Type B pancreatic cell (in vitro differentiated cells): ENCODE measurements around the gene KHNYN. TPM values are rescaled to one million over a fixed set of nuclear protein-coding genes. Genes with fewer than 3 reads are reported as not detected.

Experiments
- DNase-seq: peaks from one replicate; pipeline ENCODE4 v3.0.0; 2021; ENCODE audit warnings: mixed read lengths; ENCODE audit not compliant: unreplicated experiment; ENCODE audit errors: extremely low spot score
- H3K27ac Mint-ChIP-seq: 2 replicates; pipeline ENCODE4 v1.8.0; 2021; ENCODE audit warnings: mild to moderate bottlenecking, mixed read lengths
- H3K27me3 Mint-ChIP-seq: 2 replicates; pipeline ENCODE4 v1.8.0; 2021; ENCODE audit warnings: mixed read lengths
- H3K36me3 Mint-ChIP-seq: 2 replicates; pipeline ENCODE4 v1.8.0; 2021; ENCODE audit warnings: mixed read lengths
- H3K4me1 Mint-ChIP-seq: one replicate; pipeline ENCODE4 v1.8.0; 2021; ENCODE audit warnings: mixed read lengths; ENCODE audit not compliant: unreplicated experiment
- H3K4me3 Mint-ChIP-seq: 2 replicates; pipeline ENCODE4 v1.8.0; 2021; ENCODE audit warnings: mild to moderate bottlenecking, mixed read lengths
- H3K9me3 Mint-ChIP-seq: 2 replicates; pipeline ENCODE4 v1.8.0; 2021; ENCODE audit warnings: mixed read lengths
- total RNA-seq: library from RNA; stranded (reverse); gene quantifications from 2 replicates; pipeline ENCODE4 v1.2.1, GENCODE V29; 2021; ENCODE audit warnings: low replicate concordance
- TF ChIP-seq, protein P1 (sequence below): fragments of 200-600 bp; sonication (generic); conservative IDR thresholded peaks from 2 replicates; pipeline ENCODE4 v1.5.0; 2021; ENCODE audit warnings: antibody characterized with exemption, mild to moderate bottlenecking

KHNYN gene
- total RNA-seq, 1 donor from 2014 or later, result 81.3 TPM

DNA sequence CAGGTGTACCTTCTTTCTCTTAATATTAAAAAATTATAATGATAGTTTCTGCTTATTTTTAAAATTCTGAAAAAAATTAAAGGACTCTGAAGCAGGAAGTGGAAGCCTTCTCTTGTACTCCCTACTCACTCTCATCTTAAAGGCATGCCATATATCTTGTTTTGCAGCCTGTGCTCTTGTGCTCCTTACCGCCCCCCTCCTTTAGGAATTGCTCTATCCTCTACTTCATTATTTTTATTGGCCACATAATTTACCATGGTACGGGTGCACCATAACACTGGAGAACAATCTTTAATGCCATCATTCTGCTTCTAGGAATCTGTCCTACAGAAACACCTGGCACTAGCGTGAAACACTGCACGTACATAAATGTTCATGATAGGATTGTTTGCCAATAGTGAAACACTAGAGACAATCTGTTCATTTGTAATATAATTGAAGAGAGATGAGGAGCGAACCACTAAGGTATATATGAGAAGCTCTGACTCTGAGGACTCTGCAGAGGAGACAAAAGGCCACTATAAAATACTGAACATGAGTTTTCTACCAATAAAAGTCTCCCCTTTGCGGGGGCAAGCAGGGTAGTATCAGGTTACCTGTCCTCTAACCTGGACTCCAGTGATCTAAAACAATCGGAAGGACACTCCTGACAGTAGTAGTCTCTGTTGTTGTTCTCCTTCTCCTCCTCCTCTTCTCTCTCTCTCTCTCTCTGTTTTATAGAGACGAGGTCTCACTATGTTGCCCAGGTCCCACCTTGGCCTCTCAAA is 37.2 kb upstream of the KHNYN start:
- Mint-ChIP-seq H3K4me1 (peaks cover 56% of the 10 kb centered on the region), H3K4me3 (peak overlapping the region; percentile 56), H3K9me3 (peaks cover 5% of the 10 kb centered on the region), H3K27me3 (no peaks in the 10 kb centered on the region), H3K36me3 (no peaks in the 10 kb centered on the region), H3K27ac (peak overlapping the region; percentile 76)
- TF ChIP-seq, protein P1, sequence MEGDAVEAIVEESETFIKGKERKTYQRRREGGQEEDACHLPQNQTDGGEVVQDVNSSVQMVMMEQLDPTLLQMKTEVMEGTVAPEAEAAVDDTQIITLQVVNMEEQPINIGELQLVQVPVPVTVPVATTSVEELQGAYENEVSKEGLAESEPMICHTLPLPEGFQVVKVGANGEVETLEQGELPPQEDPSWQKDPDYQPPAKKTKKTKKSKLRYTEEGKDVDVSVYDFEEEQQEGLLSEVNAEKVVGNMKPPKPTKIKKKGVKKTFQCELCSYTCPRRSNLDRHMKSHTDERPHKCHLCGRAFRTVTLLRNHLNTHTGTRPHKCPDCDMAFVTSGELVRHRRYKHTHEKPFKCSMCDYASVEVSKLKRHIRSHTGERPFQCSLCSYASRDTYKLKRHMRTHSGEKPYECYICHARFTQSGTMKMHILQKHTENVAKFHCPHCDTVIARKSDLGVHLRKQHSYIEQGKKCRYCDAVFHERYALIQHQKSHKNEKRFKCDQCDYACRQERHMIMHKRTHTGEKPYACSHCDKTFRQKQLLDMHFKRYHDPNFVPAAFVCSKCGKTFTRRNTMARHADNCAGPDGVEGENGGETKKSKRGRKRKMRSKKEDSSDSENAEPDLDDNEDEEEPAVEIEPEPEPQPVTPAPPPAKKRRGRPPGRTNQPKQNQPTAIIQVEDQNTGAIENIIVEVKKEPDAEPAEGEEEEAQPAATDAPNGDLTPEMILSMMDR, result no peak
- DNase-seq, result no peak

DNA sequence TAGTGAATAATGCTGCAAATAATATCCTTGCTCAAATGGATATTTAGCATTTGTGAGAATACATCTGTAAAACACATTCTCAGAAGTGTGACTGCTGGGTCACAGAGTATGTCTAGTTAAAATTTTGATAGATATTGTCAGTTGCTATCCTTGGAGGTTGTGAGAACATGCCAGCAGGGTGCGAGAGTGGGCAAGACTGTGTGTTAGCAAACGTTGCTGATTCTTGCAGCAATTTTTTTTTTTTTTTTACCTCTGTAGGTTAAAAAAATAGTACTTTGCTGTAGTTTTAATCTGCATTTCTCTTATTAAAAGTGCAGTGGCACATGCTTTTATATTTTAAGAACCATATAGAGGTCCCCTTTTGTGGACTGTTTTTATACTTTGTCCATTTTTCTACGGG is 35.5 kb upstream of the KHNYN start:
- DNase-seq, result no peak
- Mint-ChIP-seq H3K4me3 (peak overlapping the region; percentile 37), H3K36me3 (no peaks in the 10 kb centered on the region), H3K4me1 (peaks cover 50% of the 10 kb centered on the region), H3K9me3 (no peaks in the 10 kb centered on the region), H3K27ac (peak overlapping the region; percentile 76), H3K27me3 (no peaks in the 10 kb centered on the region)
- TF ChIP-seq, protein P1, result no peak

- TF ChIP-seq, protein P1, result no peak
- no peaks in the 10 kb centered on the region for H3K36me3 Mint-ChIP-seq
- peak overlapping the region; percentile 78 for H3K4me3 Mint-ChIP-seq
- DNase-seq, result no peak
- peaks cover 53% of the 10 kb centered on the region for H3K4me1 Mint-ChIP-seq
- peak overlapping the region; percentile 91 for H3K27ac Mint-ChIP-seq
- H3K9me3 Mint-ChIP-seq, result no peaks in the 10 kb centered on the region
- H3K27me3 Mint-ChIP-seq, result no peaks in the 10 kb centered on the region
Measured at GRCh38 chr14:24395609-24396582, 33.9 kb upstream of the KHNYN start.

DNA sequence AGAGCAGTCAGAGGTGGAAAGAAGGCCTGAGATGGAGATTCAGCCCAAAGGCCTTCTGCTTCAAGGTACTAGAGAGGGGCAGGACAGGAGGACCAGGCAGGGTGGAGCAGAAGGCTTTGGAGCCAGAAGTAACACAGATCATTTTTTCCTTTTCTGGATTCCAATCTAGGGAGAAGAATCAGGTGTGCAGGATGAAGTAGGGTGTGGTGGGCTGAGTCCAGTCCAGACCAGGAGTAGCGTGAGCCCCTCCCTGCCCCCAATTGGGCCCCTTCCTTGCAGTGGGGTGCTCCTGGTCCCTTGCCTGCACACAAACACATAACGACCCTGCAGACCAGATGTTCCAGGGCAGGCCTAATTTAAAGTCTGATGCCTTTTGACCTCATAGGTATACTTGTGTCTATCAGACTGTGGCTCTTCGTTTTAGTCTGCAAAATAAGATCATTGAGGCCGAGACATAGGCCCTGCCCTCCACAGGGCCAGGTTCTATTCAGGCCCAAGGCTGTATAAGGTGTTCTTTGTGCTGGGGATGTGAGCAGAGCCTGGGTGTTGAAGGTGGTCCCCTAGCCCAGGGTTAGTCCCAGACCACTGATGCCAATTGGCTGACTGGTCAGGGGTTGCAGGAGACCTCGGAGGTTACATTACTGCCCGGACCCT is 32.0 kb upstream of the KHNYN start:
- Mint-ChIP-seq H3K9me3 (no peaks in the 10 kb centered on the region), H3K36me3 (peaks cover under 1% of the 10 kb centered on the region), H3K4me1 (peaks cover 56% of the 10 kb centered on the region), H3K27me3 (no peaks in the 10 kb centered on the region), H3K4me3 (peak overlapping the region; percentile 78), H3K27ac (peak overlapping the region; percentile 91)
- DNase-seq, result no peak
- TF ChIP-seq, protein P1, result no peak

DNA sequence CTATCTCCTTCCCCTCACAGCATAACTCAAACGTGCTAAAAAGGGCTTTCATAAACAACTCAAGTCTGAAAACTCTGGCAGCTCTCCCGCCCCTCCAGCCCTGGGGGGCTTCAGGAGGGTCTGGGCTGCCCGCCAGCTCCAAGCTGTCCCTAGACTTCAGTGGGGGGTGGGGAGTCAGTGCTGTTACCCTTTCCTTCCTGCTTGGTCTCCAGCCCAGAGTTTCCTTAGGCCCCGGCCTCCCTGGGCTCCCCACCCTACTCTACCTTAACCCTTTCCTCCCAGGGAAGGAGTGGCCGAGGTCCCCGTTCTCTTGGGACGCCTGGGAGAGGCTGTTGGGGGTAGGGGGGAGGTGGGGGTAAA is 31.5 kb upstream of the KHNYN start:
- H3K4me1 Mint-ChIP-seq, result peaks cover 61% of the 10 kb centered on the region
- peak overlapping the region; percentile 91 for H3K27ac Mint-ChIP-seq
- peak overlapping the region; percentile 78 for H3K4me3 Mint-ChIP-seq
- TF ChIP-seq, protein P1, result no peak
- no peaks in the 10 kb centered on the region for H3K27me3 Mint-ChIP-seq
- no peaks in the 10 kb centered on the region for H3K9me3 Mint-ChIP-seq
- no peak for DNase-seq
- peaks cover 6% of the 10 kb centered on the region for H3K36me3 Mint-ChIP-seq
